IPS DF 6.9 (cell line): ENCODE results near the gene HELZ.
"Not testable (repeated sequence)": the region's sequence is repeated elsewhere in the genome, so short reads cannot be mapped to it uniquely, and the experiment has no call there.

Source experiments
- DNase-seq: peaks from one replicate; pipeline ENCODE4 v3.0.0-alpha.2; 2013; ENCODE audit warnings: low read depth, low spot score
- H3K27ac ChIP-seq: one replicate; pipeline ENCODE4 v1.5.1; 2013; ENCODE audit warnings: low read length, control low read depth
- H3K27me3 ChIP-seq: 2 replicates; pipeline ENCODE4 v1.6.1; 2013; ENCODE audit warnings: mild to moderate bottlenecking, low read length; ENCODE audit not compliant: control insufficient read depth, insufficient read depth
- H3K36me3 ChIP-seq: 2 replicates; pipeline ENCODE4 v1.6.1; 2013; ENCODE audit warnings: low read length; ENCODE audit not compliant: control insufficient read depth, insufficient read depth
- H3K4me1 ChIP-seq: 2 replicates; pipeline ENCODE4 v1.6.1; 2013; ENCODE audit warnings: low read length; ENCODE audit not compliant: control insufficient read depth, insufficient read depth
- H3K4me3 ChIP-seq: 2 replicates; pipeline ENCODE4 v1.5.1; 2013; ENCODE audit warnings: mild to moderate bottlenecking, low read length
- H3K9me3 ChIP-seq: 2 replicates; pipeline ENCODE4 v1.6.1; 2013; ENCODE audit warnings: low read length, inconsistent platforms; ENCODE audit not compliant: control insufficient read depth, insufficient read depth
- WGBS: extraction: QIAGEN DNeasy Blood & Tissue Kit; methylation state at CpG from one replicate; pipeline ENCODE4 v1.1.7; 2013; ENCODE audit warnings: mixed read lengths, missing lambda C conversion rate; ENCODE audit not compliant: insufficient read length, insufficient coverage; 5-methylcytosine and 5-hydroxymethylcytosine counted together

The HELZ gene

GRCh38 chr17:67265436-67266019 is 20.5 kb upstream of the HELZ start:
- Histone ChIP-seq H3K27ac (no peak overlapping the region), H3K9me3 (no peaks in the 10 kb centered on the region), H3K27me3 (no peaks in the 10 kb centered on the region), H3K4me1 (no peaks in the 10 kb centered on the region), H3K4me3 (no peak overlapping the region), H3K36me3 (no peaks in the 10 kb centered on the region)
- no peak for DNase-seq
- no CpG with 5 or more reads among the region's 4 CpGs for WGBS

GRCh38 chr17:67262435-67263117 is 17.6 kb upstream of the HELZ start:
- no peaks in the 10 kb centered on the region for H3K27me3 ChIP-seq
- DNase-seq: no peak
- peaks cover 2% of the 10 kb centered on the region for H3K4me1 ChIP-seq
- WGBS: no CpG with 5 or more reads among the region's 7 CpGs
- H3K36me3 ChIP-seq: no peaks in the 10 kb centered on the region
- H3K4me3 ChIP-seq: no peak overlapping the region
- no peaks in the 10 kb centered on the region for H3K9me3 ChIP-seq
- H3K27ac ChIP-seq: no peak overlapping the region

- Histone ChIP-seq H3K27me3 (no peaks in the 10 kb centered on the region), H3K27ac (no peak overlapping the region), H3K9me3 (no peaks in the 10 kb centered on the region), H3K4me3 (no peak overlapping the region), H3K36me3 (no peaks in the 10 kb centered on the region), H3K4me1 (peaks cover 2% of the 10 kb centered on the region)
- WGBS: no CpG with 5 or more reads among the region's 14 CpGs
- no peak for DNase-seq
Observed at GRCh38 chr17:67260170-67260987, 15.4 kb upstream of the HELZ start.

GRCh38 chr17:67258821-67259468 is 13.9 kb upstream of the HELZ start:
- no peaks in the 10 kb centered on the region for H3K27me3 ChIP-seq
- H3K36me3 ChIP-seq: no peaks in the 10 kb centered on the region
- no peaks in the 10 kb centered on the region for H3K9me3 ChIP-seq
- H3K4me3 ChIP-seq: no peak overlapping the region
- H3K27ac ChIP-seq: no peak overlapping the region
- H3K4me1 ChIP-seq: peaks cover 2% of the 10 kb centered on the region
- DNase-seq: no peak
- WGBS: no CpG with 5 or more reads among the region's 11 CpGs

GRCh38 chr17:67256075-67256732 is 11.2 kb upstream of the HELZ start:
- Histone ChIP-seq H3K27ac (no peak overlapping the region), H3K9me3 (no peaks in the 10 kb centered on the region), H3K4me3 (no peak overlapping the region), H3K36me3 (no peaks in the 10 kb centered on the region), H3K27me3 (no peaks in the 10 kb centered on the region), H3K4me1 (peaks cover 2% of the 10 kb centered on the region)
- WGBS: no CpG with 5 or more reads among the region's 5 CpGs
- no peak for DNase-seq

- WGBS: no CpG with 5 or more reads among the region's 2 CpGs
- Histone ChIP-seq H3K4me1 (peaks cover 2% of the 10 kb centered on the region), H3K36me3 (no peaks in the 10 kb centered on the region), H3K27ac (no peak overlapping the region), H3K9me3 (no peaks in the 10 kb centered on the region), H3K4me3 (no peak overlapping the region), H3K27me3 (no peaks in the 10 kb centered on the region)
- no peak for DNase-seq
Observed at GRCh38 chr17:67253384-67253783, 8.4 kb upstream of the HELZ start.

DNA sequence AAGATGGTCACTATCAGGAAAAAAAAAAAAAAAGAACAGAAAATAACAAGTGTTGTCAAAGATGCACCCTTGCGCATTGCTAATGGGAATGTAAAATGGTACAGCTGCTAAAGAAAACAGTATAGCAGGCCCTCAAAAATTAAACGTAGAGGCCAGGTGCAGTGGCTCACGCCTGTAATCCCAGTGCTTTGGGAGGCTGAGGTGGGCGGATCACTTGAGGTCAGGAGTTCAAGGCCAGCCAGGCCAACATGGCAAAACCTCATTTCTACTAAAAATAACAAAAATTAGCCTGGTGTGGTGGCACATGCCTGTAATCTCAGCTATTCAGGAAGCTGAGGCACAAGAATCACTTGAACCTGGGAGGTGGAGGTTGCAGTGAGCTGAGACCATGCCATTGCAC is 6.6 kb upstream of the HELZ start:
- WGBS: no CpG with 5 or more reads among the region's 4 CpGs

DNA sequence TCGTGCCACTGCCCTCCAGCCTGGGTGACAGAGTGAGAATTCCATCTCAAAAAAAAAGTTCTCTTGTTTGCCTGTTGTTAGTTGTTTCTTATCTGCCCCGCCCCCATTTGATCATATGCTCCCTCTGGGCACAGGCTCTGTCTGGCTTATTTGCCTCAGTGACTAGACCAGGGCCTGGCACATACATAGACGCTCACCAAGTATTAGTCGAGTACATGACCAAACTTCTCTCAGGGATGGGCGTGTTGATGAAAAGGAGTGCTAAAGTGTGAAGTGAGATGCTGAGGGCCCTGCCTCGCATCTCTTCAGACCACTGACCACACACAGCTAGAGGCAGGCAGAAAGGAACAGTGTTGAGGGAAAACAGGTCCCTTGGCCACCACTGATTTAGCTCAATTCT is 3.3 kb upstream of the HELZ start:
- Histone ChIP-seq H3K4me3 (no peak overlapping the region), H3K4me1 (peaks cover 3% of the 10 kb centered on the region), H3K9me3 (no peaks in the 10 kb centered on the region), H3K36me3 (no peaks in the 10 kb centered on the region), H3K27ac (no peak overlapping the region), H3K27me3 (no peaks in the 10 kb centered on the region)
- no CpG with 5 or more reads among the region's 6 CpGs for WGBS
- no peak for DNase-seq

More for the DNA sequence above, 6.6 kb upstream of the HELZ start:
- not testable (repeated sequence) for H3K27ac ChIP-seq, H3K4me1 ChIP-seq, H3K27me3 ChIP-seq, H3K9me3 ChIP-seq, H3K4me3 ChIP-seq, H3K36me3 ChIP-seq, DNase-seq

GRCh38 chr17:67247416-67247900 is 2.5 kb upstream of the HELZ start:
- DNase-seq: no peak

More at GRCh38 chr17:67247416-67247900, 2.5 kb upstream of the HELZ start:
- peaks cover 3% of the 10 kb centered on the region for H3K4me1 ChIP-seq
- H3K9me3 ChIP-seq: no peaks in the 10 kb centered on the region
- no peaks in the 10 kb centered on the region for H3K36me3 ChIP-seq
- H3K27ac ChIP-seq: no peak overlapping the region
- H3K4me3 ChIP-seq: no peak overlapping the region
- H3K27me3 ChIP-seq: no peaks in the 10 kb centered on the region
- WGBS: no CpG with 5 or more reads among the region's 12 CpGs
